Colonic mucosa (tissue), 4 donors: ENCODE data around the gene DDX42. TPM values are rescaled to one million over a fixed set of nuclear protein-coding genes. Genes with fewer than 3 reads are reported as not detected.
A peak's percentile ranks its signal among the peaks of the same experiment; 100 is the strongest.

Experiments
- DNase-seq: peaks from one replicate; pipeline ENCODE4 v3.0.0-alpha.2; 2020
- H3K27ac ChIP-seq: fragments of 200-600 bp; one replicate; pipeline ENCODE4 v1.8.0; 2021
- H3K27me3 ChIP-seq: fragments of 200-600 bp; one replicate; pipeline ENCODE4 v1.8.0; 2021
- H3K36me3 ChIP-seq: fragments of 200-600 bp; one replicate; pipeline ENCODE4 v1.8.0; 2021
- H3K4me1 ChIP-seq: fragments of 200-600 bp; one replicate; pipeline ENCODE4 v1.8.0; 2021; ENCODE audit warnings: mild to moderate bottlenecking
- H3K4me3 ChIP-seq: fragments of 200-600 bp; one replicate; pipeline ENCODE4 v1.8.0; 2021
- H3K9ac ChIP-seq, 2 donors: one replicate each; pipeline ENCODE4 v1.7.0; 2013; ENCODE audit warnings: control low read depth in 2 of 2, low read depth in 2 of 2, low read length in 2 of 2
- H3K9me3 ChIP-seq: fragments of 200-600 bp; one replicate; pipeline ENCODE4 v1.8.0; 2021
- CTCF ChIP-seq: fragments of 200-600 bp; IDR thresholded peaks from one replicate; pipeline ENCODE4 v1.8.0; 2022; ENCODE audit warnings: antibody characterized with exemption, mild to moderate bottlenecking
- intact Hi-C: fragments of 100-400 bp; cut with DNase I; formaldehyde crosslinking; loops from one replicate; pipeline ENCODE4 v1.14.1; 2022
- total RNA-seq, 2 donors: library from RNA; stranded (reverse); fragmentation: NEBNext Ultra II Directional in 1 of 2; extraction: Animal tissue kit (Norgen Biotek cat#: 25700) in 1 of 2; gene quantifications; one replicate each; pipeline ENCODE4 v1.2.1, GENCODE V29; 2021
- donor health status: healthy.
- donor health status: DM: no; HTN: no; CAD: no.
- donor health status: DM: no; HTN: no; CAD: no.

DDX42 gene
- total RNA-seq, 2 donors from 2014 or later = 71.1 to 74.5 TPM

GRCh38 chr17:63843910-63844677 lies 70.1 kb downstream of the DDX42 start:
- no peaks in the 10 kb centered on the region for H3K27me3 ChIP-seq
- H3K4me3 ChIP-seq = no peak overlapping the region
- peak overlapping the region; percentile 92 for H3K27ac ChIP-seq

GRCh38 chr17:63845509-63845908 lies 71.5 kb downstream of the DDX42 start:
- Histone ChIP-seq H3K4me3 (no peak overlapping the region), H3K9me3 (no peaks in the 10 kb centered on the region), H3K27ac (no peak overlapping the region), H3K9ac (no peak overlapping the region), H3K4me1 (peaks cover 9% of the 10 kb centered on the region), H3K27me3 (no peaks in the 10 kb centered on the region), H3K36me3 (no peaks in the 10 kb centered on the region)
- TF ChIP-seq CTCF = no peak
- no peak for DNase-seq
- intact Hi-C loops = no loop called here

More at GRCh38 chr17:63843910-63844677, 70.1 kb downstream of the DDX42 start:
- TF ChIP-seq CTCF = no peak
- H3K4me1 ChIP-seq = peaks cover 16% of the 10 kb centered on the region
- no peaks in the 10 kb centered on the region for H3K36me3 ChIP-seq
- intact Hi-C loops = no loop called here
- H3K9ac ChIP-seq = no peak overlapping the region
- H3K9me3 ChIP-seq = no peaks in the 10 kb centered on the region
- DNase-seq = no peak

- no peak overlapping the region for H3K4me3 ChIP-seq
- no peak for TF ChIP-seq CTCF
- no peaks in the 10 kb centered on the region for H3K36me3 ChIP-seq
- no peak overlapping the region for H3K9ac ChIP-seq
- no peaks in the 10 kb centered on the region for H3K9me3 ChIP-seq
- DNase-seq = no peak
- no peak overlapping the region for H3K27ac ChIP-seq
- intact Hi-C loops = no loop called here
- H3K4me1 ChIP-seq = no peaks in the 10 kb centered on the region
- no peaks in the 10 kb centered on the region for H3K27me3 ChIP-seq
Observed at GRCh38 chr17:63847525-63848249, 73.7 kb downstream of the DDX42 start.

DNA sequence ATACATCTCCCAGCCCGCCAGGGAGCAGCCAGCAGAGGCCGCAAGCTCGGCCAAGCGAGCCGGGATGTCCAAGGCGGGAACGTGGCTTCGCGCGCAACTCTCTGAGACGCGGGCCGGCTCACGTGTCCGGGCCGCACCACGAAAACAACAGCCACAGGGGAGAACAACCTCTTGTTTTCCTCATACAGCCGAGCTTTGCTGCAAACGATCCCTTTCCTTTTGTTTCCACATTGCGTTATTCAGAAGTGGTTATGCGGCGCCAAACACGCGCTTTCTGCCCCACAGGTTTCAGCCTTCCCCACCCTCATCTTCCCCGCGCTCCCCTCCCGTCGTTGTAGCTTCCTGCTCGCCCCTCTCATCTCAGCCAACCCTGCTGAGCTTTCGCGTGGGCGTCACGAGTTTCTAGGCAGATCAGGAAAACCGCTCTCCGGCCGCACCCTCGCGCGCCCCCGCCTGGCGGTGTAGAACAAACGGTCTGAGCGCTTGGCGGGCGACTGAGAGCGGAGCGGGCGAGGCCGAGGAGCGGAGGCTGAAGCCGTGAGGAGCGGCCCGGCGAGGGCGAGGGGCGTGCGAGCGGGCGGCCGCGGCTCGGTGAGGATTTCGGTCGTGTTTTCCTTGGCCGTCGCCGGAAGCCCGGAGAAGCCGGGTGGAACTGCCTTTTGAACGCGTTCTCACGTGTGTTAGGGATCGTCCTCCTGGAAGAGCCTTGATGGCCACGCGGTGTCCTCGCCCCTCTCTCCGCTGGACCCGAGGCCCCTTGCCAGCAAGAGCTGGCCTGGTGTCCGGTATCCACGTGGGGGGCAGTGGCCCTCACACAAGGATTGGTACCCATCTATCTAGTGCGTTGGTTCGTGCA lies 75.1 kb downstream of the DDX42 start:
- DNase-seq = peak; percentile 90
- Histone ChIP-seq H3K36me3 (no peaks in the 10 kb centered on the region), H3K4me1 (no peaks in the 10 kb centered on the region), H3K9me3 (no peaks in the 10 kb centered on the region), H3K27ac (no peak overlapping the region), H3K4me3 (peak overlapping the region; percentile 5), H3K27me3 (no peaks in the 10 kb centered on the region), H3K9ac (peak overlapping the region in 1 of 2 donors; percentile 58)
- intact Hi-C loops = no loop called here
- TF ChIP-seq CTCF = peak; percentile 33

GRCh38 chr17:63850401-63850800 lies 76.4 kb downstream of the DDX42 start:
- TF ChIP-seq CTCF = no peak
- no peak for DNase-seq
- H3K27me3 ChIP-seq = no peaks in the 10 kb centered on the region
- H3K9me3 ChIP-seq = no peaks in the 10 kb centered on the region
- H3K36me3 ChIP-seq = no peaks in the 10 kb centered on the region
- H3K9ac ChIP-seq = no peak overlapping the region
- H3K27ac ChIP-seq = no peak overlapping the region
- H3K4me3 ChIP-seq = no peak overlapping the region
- no peaks in the 10 kb centered on the region for H3K4me1 ChIP-seq
- intact Hi-C loops = no loop called here
